ENCODE data around the gene INTS6L.
A peak's percentile ranks its signal among the peaks of the same experiment; 100 is the strongest.

INTS6L gene

DNA sequence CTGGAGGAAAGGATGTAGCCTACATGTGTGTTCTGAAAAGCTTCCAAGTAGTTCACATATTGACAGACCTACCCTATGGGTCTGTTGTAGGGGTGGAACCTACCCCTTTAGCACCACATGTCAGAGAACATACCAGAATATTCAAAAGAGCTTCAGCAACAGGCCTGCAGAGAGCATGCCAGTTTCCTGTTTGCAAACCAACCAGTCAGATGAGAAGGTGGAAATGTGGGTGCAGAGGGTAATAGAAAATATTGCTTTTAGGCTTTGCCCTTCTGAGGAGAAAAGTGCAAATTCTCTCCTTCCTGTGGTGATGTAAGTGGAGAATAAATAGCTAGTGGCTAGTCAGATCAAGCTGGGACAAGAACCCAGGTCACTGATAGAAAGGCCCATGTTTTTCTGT lies 16.4 kb downstream of the INTS6L start:
- H3K4me3 ChIP-seq (ENCODE audit: low read depth, low read length), result no peak overlapping the region
- TF ChIP-seq, protein P1, sequence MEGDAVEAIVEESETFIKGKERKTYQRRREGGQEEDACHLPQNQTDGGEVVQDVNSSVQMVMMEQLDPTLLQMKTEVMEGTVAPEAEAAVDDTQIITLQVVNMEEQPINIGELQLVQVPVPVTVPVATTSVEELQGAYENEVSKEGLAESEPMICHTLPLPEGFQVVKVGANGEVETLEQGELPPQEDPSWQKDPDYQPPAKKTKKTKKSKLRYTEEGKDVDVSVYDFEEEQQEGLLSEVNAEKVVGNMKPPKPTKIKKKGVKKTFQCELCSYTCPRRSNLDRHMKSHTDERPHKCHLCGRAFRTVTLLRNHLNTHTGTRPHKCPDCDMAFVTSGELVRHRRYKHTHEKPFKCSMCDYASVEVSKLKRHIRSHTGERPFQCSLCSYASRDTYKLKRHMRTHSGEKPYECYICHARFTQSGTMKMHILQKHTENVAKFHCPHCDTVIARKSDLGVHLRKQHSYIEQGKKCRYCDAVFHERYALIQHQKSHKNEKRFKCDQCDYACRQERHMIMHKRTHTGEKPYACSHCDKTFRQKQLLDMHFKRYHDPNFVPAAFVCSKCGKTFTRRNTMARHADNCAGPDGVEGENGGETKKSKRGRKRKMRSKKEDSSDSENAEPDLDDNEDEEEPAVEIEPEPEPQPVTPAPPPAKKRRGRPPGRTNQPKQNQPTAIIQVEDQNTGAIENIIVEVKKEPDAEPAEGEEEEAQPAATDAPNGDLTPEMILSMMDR (IDR thresholded peaks at IDR 0.05; ENCODE audit: borderline replicate concordance, insufficient read depth, low read depth, low read length), result no peak

DNA sequence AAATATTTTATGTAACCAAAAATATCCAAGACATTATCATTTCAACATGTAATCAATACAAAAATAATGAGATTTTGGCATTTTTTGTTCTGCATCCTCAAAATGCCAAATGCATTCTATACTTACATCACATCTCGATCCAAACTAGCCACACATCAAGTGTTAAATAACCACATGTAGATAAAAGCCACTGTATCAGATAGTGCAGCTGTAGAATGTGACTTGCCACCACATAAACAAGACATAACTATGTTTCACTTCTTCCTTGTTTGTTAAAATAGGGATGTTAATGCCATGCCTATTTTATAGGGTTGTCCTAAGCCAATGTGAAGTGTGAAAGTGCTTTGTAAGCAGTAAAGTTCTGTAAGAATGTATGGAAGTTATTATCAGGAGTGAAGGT lies 20.9 kb downstream of the INTS6L start:
- TF ChIP-seq, protein P1 (IDR thresholded peaks at IDR 0.05; ENCODE audit: borderline replicate concordance, insufficient read depth, low read depth, low read length), result no peak
- no peak overlapping the region for H3K4me3 ChIP-seq (ENCODE audit: low read depth, low read length)

DNA sequence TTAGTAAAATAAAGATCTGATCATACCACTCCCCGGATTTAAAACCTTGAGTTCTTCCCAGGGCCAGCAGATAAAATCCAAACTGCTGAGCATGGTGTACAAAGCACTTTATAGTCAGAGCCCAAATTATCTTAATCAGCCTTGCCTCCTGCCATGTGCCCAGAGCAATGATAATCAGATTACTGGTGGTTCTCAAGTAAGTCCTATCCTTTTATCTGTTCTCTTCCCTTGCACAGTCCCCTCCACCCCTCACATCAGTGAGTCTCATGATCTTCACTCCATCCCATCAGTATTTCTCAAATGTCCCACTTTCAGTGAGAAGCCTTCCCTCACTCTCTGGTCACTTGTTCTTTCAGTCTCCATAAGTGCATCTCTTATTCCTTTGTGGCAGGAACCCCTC lies 22.7 kb downstream of the INTS6L start:
- TF ChIP-seq, protein P1 (IDR thresholded peaks at IDR 0.05; ENCODE audit: borderline replicate concordance, insufficient read depth, low read depth, low read length), result no peak
- no peak overlapping the region for H3K4me3 ChIP-seq (ENCODE audit: low read depth, low read length)

DNA sequence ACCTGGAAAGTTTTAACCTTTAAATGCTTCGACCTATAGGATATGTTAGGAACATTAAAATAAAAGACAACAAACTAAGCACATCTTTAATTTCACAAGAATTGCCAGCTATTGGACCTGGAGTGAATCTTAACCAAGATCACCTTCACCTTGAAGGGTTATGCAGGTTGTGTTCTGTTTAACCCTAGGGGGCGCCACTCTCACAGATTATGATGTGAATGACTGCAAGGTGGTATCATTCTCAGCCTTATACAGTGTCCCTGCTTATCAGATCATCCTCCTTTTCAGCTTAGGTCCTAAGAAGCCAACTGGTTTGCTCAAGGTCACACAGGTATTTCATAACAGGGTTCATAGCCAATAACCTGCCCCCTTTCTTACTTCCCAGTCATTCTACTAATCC lies 23.5 kb downstream of the INTS6L start:
- no peak overlapping the region for H3K4me3 ChIP-seq (ENCODE audit: low read depth, low read length)

DNA sequence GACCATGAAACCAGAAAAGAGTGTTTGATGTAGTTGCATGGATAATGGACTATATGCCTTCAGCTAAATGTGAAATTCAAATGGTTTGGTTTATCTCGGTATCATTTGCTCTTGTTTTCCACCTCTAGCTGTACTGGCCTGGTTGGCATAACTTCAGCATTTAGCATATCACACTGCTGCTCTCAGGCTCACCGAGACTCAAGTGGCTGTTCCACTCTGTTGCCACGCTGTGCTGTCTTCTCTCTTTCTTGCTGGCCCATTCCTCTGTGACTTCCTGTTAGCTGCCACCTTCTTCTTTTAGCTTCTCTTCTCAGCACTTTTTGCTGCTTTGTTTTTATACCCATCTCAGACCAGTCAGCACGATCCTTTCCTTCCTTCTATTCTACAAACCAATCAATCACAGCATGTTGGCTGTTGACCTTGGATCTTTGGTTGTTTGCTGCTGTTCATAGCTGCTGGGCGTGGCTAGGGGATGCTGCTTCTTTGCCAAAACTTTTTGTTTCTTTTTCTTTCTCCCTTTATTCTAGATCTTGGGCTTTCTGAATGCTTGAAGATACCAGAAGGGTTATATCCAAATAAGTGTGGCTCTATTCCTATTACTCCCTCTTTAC lies 24.0 kb downstream of the INTS6L start:
- no peak overlapping the region for H3K4me3 ChIP-seq (ENCODE audit: low read depth, low read length)
- TF ChIP-seq, protein P1 (IDR thresholded peaks at IDR 0.05; ENCODE audit: borderline replicate concordance, insufficient read depth, low read depth, low read length), result no peak

More for the DNA sequence above, 23.5 kb downstream of the INTS6L start:
- TF ChIP-seq, protein P1 (IDR thresholded peaks at IDR 0.05; ENCODE audit: borderline replicate concordance, insufficient read depth, low read depth, low read length), result peak; percentile 52; the same call in 1 of the 2 replicates

DNA sequence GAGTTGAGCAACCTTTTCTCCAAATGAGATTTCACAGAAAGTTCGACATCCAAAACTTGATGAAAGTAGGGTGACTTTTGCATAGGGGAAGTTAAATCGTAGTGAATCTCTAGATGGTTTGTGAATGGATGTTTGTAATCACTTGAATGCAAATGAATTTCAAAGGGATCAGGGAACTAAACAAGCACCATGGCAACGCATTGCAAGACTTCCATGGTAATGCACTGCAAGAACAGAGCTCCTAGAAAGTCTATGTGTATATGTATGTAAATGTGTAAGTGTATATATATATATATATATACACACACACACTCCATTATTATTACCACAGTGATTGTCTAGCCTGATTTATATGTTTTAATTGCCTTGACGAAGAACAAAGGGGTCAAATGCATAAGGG lies 27.3 kb downstream of the INTS6L start:
- no peak overlapping the region for H3K4me3 ChIP-seq (ENCODE audit: low read depth, low read length)
- TF ChIP-seq, protein P1 (IDR thresholded peaks at IDR 0.05; ENCODE audit: borderline replicate concordance, insufficient read depth, low read depth, low read length), result no peak

DNA sequence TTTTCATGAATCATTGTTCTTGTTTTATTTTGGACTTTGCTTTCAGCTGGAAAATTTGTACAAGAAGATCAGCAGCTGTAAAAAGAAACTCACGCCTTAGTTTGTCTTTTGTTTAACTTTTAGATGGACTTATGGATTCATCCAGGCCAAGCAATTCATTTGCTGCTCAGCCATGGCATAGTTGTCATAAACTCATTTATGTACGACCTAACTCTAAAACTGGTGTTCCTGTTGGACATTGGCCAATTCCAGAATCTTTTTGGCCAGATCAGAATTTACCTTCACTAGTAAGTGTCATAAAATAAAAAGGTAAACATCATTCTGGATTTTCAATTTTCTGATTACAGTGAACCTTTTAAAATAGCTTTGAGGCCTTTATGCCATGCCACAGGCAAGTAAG lies 29.1 kb downstream of the INTS6L start:
- TF ChIP-seq, protein P1 (IDR thresholded peaks at IDR 0.05; ENCODE audit: borderline replicate concordance, insufficient read depth, low read depth, low read length), result no peak
- no peak overlapping the region for H3K4me3 ChIP-seq (ENCODE audit: low read depth, low read length)
